LNCAP (cell line): ENCODE data around the gene ADAP2.

Source experiments
- CTCF ChIP-seq: fragments of 450-650 bp; IDR thresholded peaks from 2 replicates; pipeline ENCODE4 v1.5.1; 2017; ENCODE audit warnings: mild to moderate bottlenecking

Gene ADAP2

GRCh38 chr17:30926516-30926915, 4.8 kb downstream of the ADAP2 start:
- no peak for TF ChIP-seq CTCF

GRCh38 chr17:30927756-30928155, 6.0 kb downstream of the ADAP2 start:
- TF ChIP-seq CTCF = no peak

GRCh38 chr17:30928584-30928983, 6.8 kb downstream of the ADAP2 start:
- no peak for TF ChIP-seq CTCF

GRCh38 chr17:30929081-30929633, 7.4 kb downstream of the ADAP2 start:
- TF ChIP-seq CTCF = no peak

- TF ChIP-seq CTCF = no peak
Measured at GRCh38 chr17:30930495-30930894, 8.8 kb downstream of the ADAP2 start.

- TF ChIP-seq CTCF = no peak
Measured at GRCh38 chr17:30933966-30934365, 12.2 kb downstream of the ADAP2 start.

GRCh38 chr17:30939051-30939689, 17.4 kb downstream of the ADAP2 start:
- no peak for TF ChIP-seq CTCF
